ENCODE measurements around the gene RPS6KA1.

Gene RPS6KA1

DNA sequence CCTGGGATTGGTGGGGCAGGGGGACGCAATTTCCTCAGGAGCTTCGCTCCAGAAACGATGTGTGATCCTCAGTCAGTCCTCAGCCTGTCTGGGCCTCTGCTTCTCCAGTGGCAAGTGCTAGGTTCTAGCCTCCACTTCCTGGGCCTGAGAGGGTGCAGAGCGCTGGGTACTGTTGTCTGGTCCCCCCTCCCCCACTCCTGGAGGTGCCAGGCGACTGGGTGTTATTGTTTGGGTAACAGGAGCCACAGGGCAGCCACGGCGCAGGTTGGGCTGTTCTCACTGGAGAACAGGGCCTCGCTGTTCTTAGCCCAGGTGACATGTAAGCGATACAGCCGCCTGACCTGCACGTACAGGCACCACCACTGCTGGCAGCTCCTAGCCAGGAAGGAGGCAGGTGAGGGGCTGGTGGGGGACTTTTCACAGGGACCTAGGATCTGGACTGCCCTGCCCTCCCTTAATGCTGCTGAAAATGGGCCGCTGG lies 2.1 kb downstream of the RPS6KA1 start:
- TF ChIP-seq, protein P1, sequence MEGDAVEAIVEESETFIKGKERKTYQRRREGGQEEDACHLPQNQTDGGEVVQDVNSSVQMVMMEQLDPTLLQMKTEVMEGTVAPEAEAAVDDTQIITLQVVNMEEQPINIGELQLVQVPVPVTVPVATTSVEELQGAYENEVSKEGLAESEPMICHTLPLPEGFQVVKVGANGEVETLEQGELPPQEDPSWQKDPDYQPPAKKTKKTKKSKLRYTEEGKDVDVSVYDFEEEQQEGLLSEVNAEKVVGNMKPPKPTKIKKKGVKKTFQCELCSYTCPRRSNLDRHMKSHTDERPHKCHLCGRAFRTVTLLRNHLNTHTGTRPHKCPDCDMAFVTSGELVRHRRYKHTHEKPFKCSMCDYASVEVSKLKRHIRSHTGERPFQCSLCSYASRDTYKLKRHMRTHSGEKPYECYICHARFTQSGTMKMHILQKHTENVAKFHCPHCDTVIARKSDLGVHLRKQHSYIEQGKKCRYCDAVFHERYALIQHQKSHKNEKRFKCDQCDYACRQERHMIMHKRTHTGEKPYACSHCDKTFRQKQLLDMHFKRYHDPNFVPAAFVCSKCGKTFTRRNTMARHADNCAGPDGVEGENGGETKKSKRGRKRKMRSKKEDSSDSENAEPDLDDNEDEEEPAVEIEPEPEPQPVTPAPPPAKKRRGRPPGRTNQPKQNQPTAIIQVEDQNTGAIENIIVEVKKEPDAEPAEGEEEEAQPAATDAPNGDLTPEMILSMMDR (IDR thresholded peaks at IDR 0.05; ENCODE audit: insufficient read depth, low read depth, low read length, missing control alignments): no peak
- H3K4me3 ChIP-seq (ENCODE audit: low read length): peak overlapping the region; percentile 81
- DNase-seq (ENCODE audit: low read depth): peak; percentile 45

DNA sequence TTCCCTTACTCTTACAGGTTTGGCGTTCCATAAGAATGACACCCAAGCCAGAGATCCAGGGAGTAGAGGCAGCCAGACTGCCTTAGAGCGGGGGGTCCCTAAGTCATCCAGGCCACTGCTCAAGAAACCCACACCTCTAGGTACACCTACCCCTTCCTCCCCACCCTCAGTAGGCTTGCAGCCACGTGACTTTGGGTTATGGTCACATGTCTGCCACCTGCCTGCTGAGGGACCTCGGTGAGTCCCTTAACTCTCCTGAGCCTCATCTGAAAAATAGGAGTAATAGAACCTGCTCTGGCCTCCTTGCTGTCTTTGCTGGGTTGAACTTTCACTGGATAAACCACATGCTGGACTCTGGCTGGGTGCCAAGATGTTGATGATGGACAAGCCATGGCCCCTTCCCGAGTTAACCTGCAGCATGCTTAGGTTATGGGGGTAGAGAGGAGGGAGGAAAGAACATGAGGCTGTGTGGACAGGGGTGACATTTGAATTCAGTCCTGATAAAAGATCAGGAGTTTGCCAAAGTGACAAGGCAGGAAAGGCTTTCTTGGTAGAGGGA lies 4.5 kb downstream of the RPS6KA1 start:
- TF ChIP-seq, protein P1 (IDR thresholded peaks at IDR 0.05; ENCODE audit: insufficient read depth, low read depth, low read length, missing control alignments): no peak
- no peak for DNase-seq (ENCODE audit: low read depth)
- H3K4me3 ChIP-seq (ENCODE audit: low read length): no peak overlapping the region

DNA sequence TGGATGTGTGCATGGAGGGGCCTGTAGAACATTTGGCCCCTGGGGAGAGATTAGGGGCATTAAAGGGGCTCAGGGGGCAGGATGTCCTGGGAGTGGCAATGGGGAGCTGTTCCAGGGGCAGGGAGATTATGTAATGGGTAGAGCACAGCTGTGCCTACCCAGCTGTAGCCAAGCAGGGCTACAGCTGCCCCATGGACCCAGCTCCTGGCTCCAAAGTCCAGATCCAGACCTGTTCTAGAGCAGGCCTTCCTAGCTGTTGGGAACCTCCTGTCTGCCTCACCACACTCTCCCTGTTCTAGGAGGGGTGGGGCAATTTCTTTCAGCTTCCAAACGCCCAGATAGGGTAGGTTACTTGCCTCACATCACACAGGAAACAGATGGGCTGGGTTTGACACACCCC lies 5.6 kb downstream of the RPS6KA1 start:
- DNase-seq (ENCODE audit: low read depth): no peak
- TF ChIP-seq, protein P1 (IDR thresholded peaks at IDR 0.05; ENCODE audit: insufficient read depth, low read depth, low read length, missing control alignments): no peak

DNA sequence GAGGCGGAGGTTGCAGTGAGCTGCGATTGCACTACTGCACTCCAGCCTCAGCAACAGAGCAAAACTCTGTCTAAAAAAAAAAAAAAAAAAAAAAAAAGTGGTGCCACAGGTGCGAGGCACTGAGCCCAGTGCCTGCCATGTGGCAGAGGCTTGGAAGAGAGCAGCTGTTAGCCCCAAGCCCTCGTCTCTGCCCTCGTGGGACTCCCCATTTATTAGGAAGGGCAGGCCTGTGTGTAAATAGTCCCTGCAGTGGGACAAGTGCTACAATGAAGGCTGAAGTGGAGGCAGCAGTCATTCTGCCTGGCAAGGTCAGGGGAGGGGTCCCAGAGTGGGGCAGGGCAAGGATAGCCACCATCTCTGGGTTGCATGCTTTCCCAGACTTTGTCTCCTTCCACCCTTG lies 6.5 kb downstream of the RPS6KA1 start:
- TF ChIP-seq, protein P1 (IDR thresholded peaks at IDR 0.05; ENCODE audit: insufficient read depth, low read depth, low read length, missing control alignments): no peak
- no peak for DNase-seq (ENCODE audit: low read depth)
- no peak overlapping the region for H3K4me3 ChIP-seq (ENCODE audit: low read length)

More for the DNA sequence above, 5.6 kb downstream of the RPS6KA1 start:
- no peak overlapping the region for H3K4me3 ChIP-seq (ENCODE audit: low read length)

DNA sequence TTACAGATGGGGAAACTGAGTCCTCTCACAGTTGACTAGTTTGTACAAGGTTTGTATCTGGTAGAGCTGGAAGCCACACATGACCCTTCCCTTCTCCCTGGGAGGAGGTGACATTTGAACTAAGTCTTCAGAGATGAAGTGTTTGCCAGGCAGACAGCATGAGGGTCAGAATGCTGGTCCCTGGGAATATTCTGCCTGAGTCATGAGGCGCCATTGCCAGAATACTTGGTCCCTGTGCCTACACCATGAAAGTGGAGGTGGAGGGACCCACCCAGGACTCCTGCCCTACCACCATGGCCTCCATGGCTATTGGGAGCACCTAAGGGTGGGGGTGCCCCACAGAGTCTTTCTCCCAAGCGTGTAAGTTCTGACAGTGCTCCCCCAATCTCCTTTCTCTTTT lies 7.0 kb downstream of the RPS6KA1 start:
- TF ChIP-seq, protein P1 (IDR thresholded peaks at IDR 0.05; ENCODE audit: insufficient read depth, low read depth, low read length, missing control alignments): no peak
- no peak overlapping the region for H3K4me3 ChIP-seq (ENCODE audit: low read length)
- no peak for DNase-seq (ENCODE audit: low read depth)

DNA sequence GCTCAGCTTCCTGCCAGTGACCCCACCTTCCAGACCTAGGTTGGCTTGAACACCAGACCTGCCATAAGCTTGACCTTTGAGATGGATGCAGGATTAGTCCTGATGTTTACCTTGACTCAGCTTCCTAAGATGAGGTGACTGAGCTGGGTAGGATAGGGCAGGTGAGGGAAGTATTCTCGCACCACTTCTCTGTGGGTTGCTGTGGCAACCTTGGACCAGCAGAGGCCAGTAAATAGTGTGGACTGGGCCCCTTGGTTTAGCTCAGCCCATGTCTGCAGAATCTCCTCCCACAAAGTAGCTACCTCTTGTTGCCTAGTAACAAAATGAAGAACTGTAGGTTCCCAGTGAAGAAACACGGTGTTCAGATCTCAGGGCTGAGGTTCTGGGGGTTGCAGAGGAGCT lies 8.4 kb downstream of the RPS6KA1 start:
- no peak overlapping the region for H3K4me3 ChIP-seq (ENCODE audit: low read length)
- peak; percentile 72 for DNase-seq (ENCODE audit: low read depth)
- TF ChIP-seq, protein P1 (IDR thresholded peaks at IDR 0.05; ENCODE audit: insufficient read depth, low read depth, low read length, missing control alignments): peak; percentile 31
